CD4-positive, alpha-beta memory T cell (primary cell): Measurements from ENCODE around the gene HAUS8. TPM values are rescaled to one million over a fixed set of nuclear protein-coding genes. Genes with fewer than 3 reads are reported as not detected.
"Not testable (repeated sequence)": the region's sequence is repeated elsewhere in the genome, so short reads cannot be mapped to it uniquely, and the experiment has no call there.

Experiments used
- CTCF ChIA-PET: fragments of 350-600 bp; sonication (Branson Sonifier 250); formaldehyde crosslinking; loops from one replicate; lab custom pipeline; 2021; ENCODE audit warnings: inconsistent platforms; ENCODE audit not compliant: partially characterized antibody; lab: Charles Lee
- POLR2A ChIA-PET: fragments of 350-600 bp; sonication (Branson Sonifier 250); formaldehyde crosslinking; loops from one replicate; lab custom pipeline; 2021; ENCODE audit not compliant: partially characterized antibody; lab: Charles Lee
- DNase-seq, 5 donors: peaks; one replicate each; pipeline versions ENCODE4 v3.0.0 to v3.0.0-alpha.2; 2020 to 2022; ENCODE audit warnings: mixed read lengths in 1 of 5
- H3K27ac ChIP-seq: one replicate; pipeline ENCODE4 v1.7.0; 2013; ENCODE audit warnings: low read depth, low read length
- H3K27me3 ChIP-seq: 2 replicates; pipeline ENCODE4 v1.7.0; 2013; ENCODE audit warnings: mild to moderate bottlenecking, low read length, moderate library complexity; ENCODE audit not compliant: insufficient read depth
- H3K36me3 ChIP-seq: 2 replicates; pipeline ENCODE4 v1.7.0; 2013; ENCODE audit warnings: mild to moderate bottlenecking, low read length, moderate library complexity; ENCODE audit not compliant: insufficient read depth
- H3K4me1 ChIP-seq: 2 replicates; pipeline ENCODE4 v1.7.0; 2013; ENCODE audit warnings: mild to moderate bottlenecking, low read length, moderate library complexity; ENCODE audit not compliant: insufficient read depth
- H3K4me3 ChIP-seq, 2 donors: one replicate each; pipeline ENCODE4 v1.7.0; 2013; ENCODE audit warnings: low read length in 2 of 2, mild to moderate bottlenecking in 1 of 2
- H3K9me3 ChIP-seq, 2 donors: one replicate each; pipeline ENCODE4 v1.7.0; 2013; ENCODE audit warnings: low read length in 2 of 2, control low read depth in 1 of 2; ENCODE audit not compliant: control insufficient read depth in 1 of 2
- H3K27ac Mint-ChIP-seq, 7 donors: one replicate each; pipeline ENCODE4 v1.8.0; 2020 to 2021; ENCODE audit warnings: mixed read lengths in 7 of 7, mild to moderate bottlenecking in 6 of 7, inconsistent platforms in 3 of 7, moderate library complexity in 3 of 7
- H3K27me3 Mint-ChIP-seq, 2 donors: one replicate each; pipeline ENCODE4 v1.8.0; 2020 to 2021; ENCODE audit warnings: mixed read lengths in 2 of 2
- H3K36me3 Mint-ChIP-seq, 2 donors: one replicate each; pipeline ENCODE4 v1.8.0; 2020 to 2021; ENCODE audit warnings: mixed read lengths in 2 of 2, inconsistent platforms in 1 of 2, mild to moderate bottlenecking in 1 of 2
- H3K4me1 Mint-ChIP-seq, 4 donors: one replicate each; pipeline ENCODE4 v1.8.0; 2020 to 2021; ENCODE audit warnings: mixed read lengths in 4 of 4, mild to moderate bottlenecking in 1 of 4
- H3K4me3 Mint-ChIP-seq, 8 donors: one replicate each; pipeline ENCODE4 v1.8.0; 2020 to 2021; ENCODE audit warnings: mixed read lengths in 8 of 8, mild to moderate bottlenecking in 7 of 8, moderate library complexity in 6 of 8, inconsistent platforms in 3 of 8
- H3K9me3 Mint-ChIP-seq, 8 donors: one replicate each; pipeline ENCODE4 v1.8.0; 2020 to 2021; ENCODE audit warnings: mixed read lengths in 8 of 8, mild to moderate bottlenecking in 5 of 8, inconsistent platforms in 3 of 8, moderate library complexity in 1 of 8
- intact Hi-C: fragments of 100-400 bp; cut with micrococcal nuclease; formaldehyde crosslinking; loops from one replicate; pipeline ENCODE4 v1.15.1; 2023
- polyA plus RNA-seq, 2 donors: library from polyadenylated mRNA; unstranded; fragments of 300-500 nt; fragmentation: Illumina TruSeq; gene quantifications; one replicate each; pipeline ENCODE4 v1.2.3, GENCODE V29; 2021
- total RNA-seq, 2 experiments: library from RNA; stranded (reverse); gene quantifications; one replicate each; pipeline ENCODE4 v1.2.3, GENCODE V29; 2021

Gene HAUS8
- total and polyA plus RNA-seq, 4 experiments from 2014 or later = 5.7 to 20.9 (median 15.6) TPM

- peaks cover 33 to 59% of the 10 kb centered on the region in 2 donors for H3K36me3 Mint-ChIP-seq
- peaks cover 47% of the 10 kb centered on the region for H3K36me3 ChIP-seq
- H3K27me3 Mint-ChIP-seq = no peaks in the 10 kb centered on the region
- CTCF ChIA-PET = interaction anchor here (0.7 kb wide), 1 partner anchor 21 kb away, joined by 3 read pairs; no protein-coding TSS in a partner anchor
- H3K9me3 Mint-ChIP-seq = peaks cover 0 to 4% (median 0%) of the 10 kb centered on the region in 8 donors
- peaks cover 0 to 5% of the 10 kb centered on the region in 2 donors for H3K9me3 ChIP-seq
- H3K4me1 Mint-ChIP-seq = peaks cover 9 to 45% (median 32%) of the 10 kb centered on the region in 4 donors
- peak overlapping the region in 5 of 7 donors; percentile 48 to 87 (median 67) for H3K27ac Mint-ChIP-seq
- no peak overlapping the region for H3K4me3 Mint-ChIP-seq
- no peak for DNase-seq
- no peak overlapping the region for H3K4me3 ChIP-seq
- H3K27ac ChIP-seq = no peak overlapping the region
- H3K27me3 ChIP-seq = no peaks in the 10 kb centered on the region
- peaks cover 5% of the 10 kb centered on the region for H3K4me1 ChIP-seq
- POLR2A ChIA-PET = no interaction called here
- intact Hi-C loops = no loop called here
Observed at GRCh38 chr19:17103177-17103576, 27.9 kb upstream of the HAUS8 start.

- Histone ChIP-seq H3K27ac (no peak overlapping the region), H3K4me3 (no peak overlapping the region), H3K9me3 (peaks cover 0 to 5% of the 10 kb centered on the region in 2 donors), H3K27me3 (no peaks in the 10 kb centered on the region), H3K36me3 (peaks cover 39% of the 10 kb centered on the region), H3K4me1 (peaks cover 5% of the 10 kb centered on the region)
- Mint-ChIP-seq H3K36me3 (peaks cover 33 to 50% of the 10 kb centered on the region in 2 donors), H3K4me1 (peaks cover 6 to 44% (median 35%) of the 10 kb centered on the region in 4 donors), H3K27ac (peak overlapping the region in 2 of 7 donors; percentile 10 to 21), H3K4me3 (no peak overlapping the region), H3K9me3 (peaks cover 0 to 4% (median 0%) of the 10 kb centered on the region in 8 donors), H3K27me3 (no peaks in the 10 kb centered on the region)
- POLR2A ChIA-PET = interaction anchor here (0.6 kb wide), 1 partner anchor 23 kb away, joined by 3 read pairs; no protein-coding TSS in a partner anchor
- DNase-seq = no peak
- CTCF ChIA-PET = no interaction called here
- intact Hi-C loops = no loop called here
Observed at GRCh38 chr19:17101686-17102628, 26.7 kb upstream of the HAUS8 start.

- Mint-ChIP-seq H3K9me3 (peaks cover 0 to 4% (median 0%) of the 10 kb centered on the region in 8 donors), H3K27ac (peak overlapping the region in 3 of 7 donors; percentile 15 to 78 (median 43)), H3K4me3 (no peak overlapping the region), H3K36me3 (peaks cover 26 to 35% of the 10 kb centered on the region in 2 donors), H3K27me3 (no peaks in the 10 kb centered on the region), H3K4me1 (peaks cover 14 to 60% (median 38%) of the 10 kb centered on the region in 4 donors)
- Histone ChIP-seq H3K9me3 (peaks cover 0 to 5% of the 10 kb centered on the region in 2 donors), H3K27me3 (no peaks in the 10 kb centered on the region), H3K36me3 (peaks cover 23% of the 10 kb centered on the region), H3K4me1 (no peaks in the 10 kb centered on the region), H3K4me3 (no peak overlapping the region), H3K27ac (no peak overlapping the region)
- intact Hi-C loops = no loop called here
- ChIA-PET POLR2A (no interaction called here), CTCF (no interaction called here)
- no peak for DNase-seq
Observed at GRCh38 chr19:17098326-17098725, 23.1 kb upstream of the HAUS8 start.

- ChIA-PET POLR2A (no interaction called here), CTCF (no interaction called here)
- peaks cover 18% of the 10 kb centered on the region for H3K36me3 ChIP-seq
- no peak for DNase-seq
- Mint-ChIP-seq H3K4me1 (peaks cover 15 to 56% (median 36%) of the 10 kb centered on the region in 4 donors), H3K27me3 (no peaks in the 10 kb centered on the region), H3K9me3 (no peaks in the 10 kb centered on the region), H3K36me3 (peaks cover 20 to 32% of the 10 kb centered on the region in 2 donors), H3K4me3 (no peak overlapping the region), H3K27ac (peak overlapping the region in 4 of 7 donors; percentile 10 to 70 (median 33))
- H3K27me3 ChIP-seq = no peaks in the 10 kb centered on the region
- no peaks in the 10 kb centered on the region for H3K9me3 ChIP-seq
- intact Hi-C loops = no loop called here
- peaks cover 3% of the 10 kb centered on the region for H3K4me1 ChIP-seq
- no peak overlapping the region for H3K27ac ChIP-seq
- no peak overlapping the region for H3K4me3 ChIP-seq
Observed at GRCh38 chr19:17097593-17098126, 22.4 kb upstream of the HAUS8 start.

GRCh38 chr19:17095141-17095919, 20.1 kb upstream of the HAUS8 start:
- H3K27me3 Mint-ChIP-seq = no peaks in the 10 kb centered on the region
- H3K27ac ChIP-seq = no peak overlapping the region
- CTCF ChIA-PET = interaction anchor here (0.6 kb wide), 1 partner anchor 263 kb away, joined by 3 read pairs; no protein-coding TSS in a partner anchor
- peak overlapping the region in 3 of 7 donors; percentile 46 to 82 (median 57) for H3K27ac Mint-ChIP-seq
- POLR2A ChIA-PET = interaction anchor here (0.8 kb wide), 1 partner anchor 20 kb away, joined by 3 read pairs; no protein-coding TSS in a partner anchor
- H3K4me3 ChIP-seq = no peak overlapping the region
- no peaks in the 10 kb centered on the region for H3K9me3 Mint-ChIP-seq
- peaks cover 26 to 62% (median 36%) of the 10 kb centered on the region in 4 donors for H3K4me1 Mint-ChIP-seq
- peaks cover 25% of the 10 kb centered on the region for H3K4me1 ChIP-seq
- intact Hi-C loops = no loop called here
- H3K36me3 Mint-ChIP-seq = peaks cover 6 to 22% of the 10 kb centered on the region in 2 donors
- no peaks in the 10 kb centered on the region for H3K27me3 ChIP-seq
- peak overlapping the region in 1 of 8 donors; percentile 29 for H3K4me3 Mint-ChIP-seq
- no peak for DNase-seq
- no peaks in the 10 kb centered on the region for H3K9me3 ChIP-seq
- peaks cover 7% of the 10 kb centered on the region for H3K36me3 ChIP-seq

GRCh38 chr19:17094694-17095093, 19.4 kb upstream of the HAUS8 start:
- Mint-ChIP-seq H3K4me1 (peaks cover 29 to 68% (median 39%) of the 10 kb centered on the region in 4 donors), H3K27ac (peak overlapping the region in 2 of 7 donors; percentile 46 to 57), H3K36me3 (peaks cover 6 to 23% of the 10 kb centered on the region in 2 donors)
- H3K27me3 Mint-ChIP-seq, H3K36me3 ChIP-seq, H3K27me3 ChIP-seq, H3K4me3 Mint-ChIP-seq, intact Hi-C loops, CTCF ChIA-PET, DNase-seq, H3K9me3 Mint-ChIP-seq, H3K27ac ChIP-seq, H3K4me3 ChIP-seq, H3K9me3 ChIP-seq, POLR2A ChIA-PET: not testable (repeated sequence)
- H3K4me1 ChIP-seq = peaks cover 30% of the 10 kb centered on the region
